VCaP (cell line): ENCODE results near the gene SETD5.
"Not testable (repeated sequence)": the region's sequence is repeated elsewhere in the genome, so short reads cannot be mapped to it uniquely, and the experiment has no call there.

Experiments
- H3K27ac ChIP-seq: fragments of 450-650 bp; 2 replicates; pipeline ENCODE4 v1.5.1; 2017
- CTCF ChIP-seq: fragments of 450-650 bp; conservative IDR thresholded peaks from 2 replicates; pipeline ENCODE4 v1.5.1; 2017; ENCODE audit warnings: mild to moderate bottlenecking, moderate library complexity

The SETD5 gene

GRCh38 chr3:9469986-9470385 is 72.6 kb downstream of the SETD5 start:
- TF ChIP-seq CTCF = no peak
- H3K27ac ChIP-seq = no peak overlapping the region

- H3K27ac ChIP-seq = no peak overlapping the region
- no peak for TF ChIP-seq CTCF
Measured at GRCh38 chr3:9473496-9474065, 76.2 kb downstream of the SETD5 start.

- H3K27ac ChIP-seq = no peak overlapping the region
- TF ChIP-seq CTCF = no peak
Measured at GRCh38 chr3:9474482-9474881, 77.1 kb downstream of the SETD5 start.

GRCh38 chr3:9476935-9477334 is 79.5 kb downstream of the SETD5 start:
- no peak for TF ChIP-seq CTCF

GRCh38 chr3:9480265-9480664 is 82.8 kb downstream of the SETD5 start:
- TF ChIP-seq CTCF = no peak
- no peak overlapping the region for H3K27ac ChIP-seq

More at GRCh38 chr3:9476935-9477334, 79.5 kb downstream of the SETD5 start:
- no peak overlapping the region for H3K27ac ChIP-seq

- no peak overlapping the region for H3K27ac ChIP-seq
- TF ChIP-seq CTCF = no peak
Measured at GRCh38 chr3:9485248-9485647, 87.8 kb downstream of the SETD5 start.

- H3K27ac ChIP-seq = no peak overlapping the region
- no peak for TF ChIP-seq CTCF
Measured at GRCh38 chr3:9491506-9491905, 94.1 kb downstream of the SETD5 start.

GRCh38 chr3:9494036-9494435 is 96.6 kb downstream of the SETD5 start:
- H3K27ac ChIP-seq = not testable (repeated sequence)
